Erythroblast (primary cell): ENCODE measurements around the gene PYROXD2.

Experiments
- DNase-seq, 2 experiments: peaks; one replicate each; lab custom pipeline; 2025; lab: John Stamatoyannopoulos, UW
- GATA1 ChIP-seq: IDR thresholded peaks from 2 replicates; pipeline ENCODE4 v1.6.1; 2011; ENCODE audit warnings: low read depth, mild to moderate bottlenecking, control low read depth, low read length, moderate library complexity
- POLR2A ChIP-seq: IDR thresholded peaks from 2 replicates; pipeline ENCODE4 v1.6.1; 2011; ENCODE audit warnings: mild to moderate bottlenecking, low read length

The PYROXD2 gene

GRCh38 chr10:98446661-98447221, 31.8 kb upstream of the PYROXD2 start, which contains the start of gene HPS1:
Gene HPS1 (minus strand): TSS chr10:98446935. CDS start chr10:98443240, 3,695 bp downstream.
- no peak for TF ChIP-seq GATA1
- peak; percentile 93 for TF ChIP-seq POLR2A

GRCh38 chr10:98446151-98446660, 31.2 kb upstream of the PYROXD2 start:
- peak; percentile 80 to 87 for DNase-seq
- no peak for TF ChIP-seq GATA1
- no peak for TF ChIP-seq POLR2A

More at GRCh38 chr10:98446661-98447221, 31.8 kb upstream of the PYROXD2 start, which contains the start of gene HPS1:
- peak; percentile 89 to 93 for DNase-seq

- TF ChIP-seq GATA1 (no peak), POLR2A (no peak)
- no peak for DNase-seq
These were observed 30.3 kb upstream of the PYROXD2 start for GRCh38 chr10:98445200-98445812.

- peak; percentile 35 to 47 for DNase-seq
- TF ChIP-seq GATA1 = no peak
- no peak for TF ChIP-seq POLR2A
These were observed 29.5 kb upstream of the PYROXD2 start for GRCh38 chr10:98444314-98445006.

GRCh38 chr10:98438715-98439114, 23.7 kb upstream of the PYROXD2 start:
- no peak for DNase-seq
- TF ChIP-seq POLR2A (no peak), GATA1 (no peak)

- DNase-seq = no peak
- TF ChIP-seq GATA1 = no peak
- no peak for TF ChIP-seq POLR2A
These were observed 21.7 kb upstream of the PYROXD2 start for GRCh38 chr10:98436704-98437103.

GRCh38 chr10:98435178-98435577, 20.2 kb upstream of the PYROXD2 start:
- no peak for DNase-seq
- TF ChIP-seq POLR2A = no peak

GRCh38 chr10:98433881-98434732, 19.1 kb upstream of the PYROXD2 start:
- TF ChIP-seq GATA1 (no peak), POLR2A (no peak)
- DNase-seq = no peak

GRCh38 chr10:98433371-98433770, 18.4 kb upstream of the PYROXD2 start:
- TF ChIP-seq GATA1 = no peak
- TF ChIP-seq POLR2A = no peak
- no peak for DNase-seq

- no peak for TF ChIP-seq GATA1
- no peak for TF ChIP-seq POLR2A
These were observed 17.3 kb upstream of the PYROXD2 start for GRCh38 chr10:98432330-98432729.

GRCh38 chr10:98431016-98431415, 16.0 kb upstream of the PYROXD2 start:
- no peak for TF ChIP-seq POLR2A
- no peak for TF ChIP-seq GATA1

More at GRCh38 chr10:98432330-98432729, 17.3 kb upstream of the PYROXD2 start:
- DNase-seq = no peak

GRCh38 chr10:98430427-98430826, 15.4 kb upstream of the PYROXD2 start:
- TF ChIP-seq POLR2A (no peak), GATA1 (no peak)
- no peak for DNase-seq

More at GRCh38 chr10:98431016-98431415, 16.0 kb upstream of the PYROXD2 start:
- no peak for DNase-seq

GRCh38 chr10:98429320-98430072, 14.5 kb upstream of the PYROXD2 start:
- no peak for DNase-seq
- TF ChIP-seq GATA1 = no peak
- TF ChIP-seq POLR2A = no peak
